ENCODE results near the gene ACSL5.

ACSL5 gene

DNA sequence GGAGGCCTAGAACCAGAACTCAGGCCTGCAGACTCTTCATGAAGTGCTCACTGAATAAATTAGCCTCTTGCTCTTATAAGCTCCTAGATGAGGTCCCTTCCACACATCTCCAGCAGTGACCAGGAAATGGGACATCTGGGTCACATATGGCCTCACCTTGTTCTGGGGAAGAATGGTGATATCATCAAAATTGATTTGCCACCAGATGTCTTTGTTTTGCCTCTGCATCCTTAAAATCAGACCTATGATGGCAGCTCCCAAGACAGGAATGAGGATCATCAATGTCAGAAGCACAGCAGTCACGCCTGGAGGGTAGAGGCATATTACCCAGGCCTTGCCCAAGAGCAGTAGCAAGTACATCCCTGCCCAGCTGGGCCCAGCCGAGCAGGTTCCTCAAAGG lies 33.3 kb upstream of the ACSL5 start:
- H3K27ac ChIP-seq (ENCODE audit: low read depth, low read length): no peak overlapping the region
- H3K36me3 ChIP-seq (ENCODE audit: control insufficient read depth, insufficient read depth, low read length): no peaks in the 10 kb centered on the region
- no peaks in the 10 kb centered on the region for H3K27me3 ChIP-seq (ENCODE audit: control insufficient read depth, insufficient read depth, low read length)
- no peaks in the 10 kb centered on the region for H3K4me1 ChIP-seq (ENCODE audit: control insufficient read depth, insufficient read depth, low read length)
- H3K4me3 ChIP-seq (ENCODE audit: low read length): no peak overlapping the region
- H3K9ac ChIP-seq (ENCODE audit: low read length): no peak overlapping the region

DNA sequence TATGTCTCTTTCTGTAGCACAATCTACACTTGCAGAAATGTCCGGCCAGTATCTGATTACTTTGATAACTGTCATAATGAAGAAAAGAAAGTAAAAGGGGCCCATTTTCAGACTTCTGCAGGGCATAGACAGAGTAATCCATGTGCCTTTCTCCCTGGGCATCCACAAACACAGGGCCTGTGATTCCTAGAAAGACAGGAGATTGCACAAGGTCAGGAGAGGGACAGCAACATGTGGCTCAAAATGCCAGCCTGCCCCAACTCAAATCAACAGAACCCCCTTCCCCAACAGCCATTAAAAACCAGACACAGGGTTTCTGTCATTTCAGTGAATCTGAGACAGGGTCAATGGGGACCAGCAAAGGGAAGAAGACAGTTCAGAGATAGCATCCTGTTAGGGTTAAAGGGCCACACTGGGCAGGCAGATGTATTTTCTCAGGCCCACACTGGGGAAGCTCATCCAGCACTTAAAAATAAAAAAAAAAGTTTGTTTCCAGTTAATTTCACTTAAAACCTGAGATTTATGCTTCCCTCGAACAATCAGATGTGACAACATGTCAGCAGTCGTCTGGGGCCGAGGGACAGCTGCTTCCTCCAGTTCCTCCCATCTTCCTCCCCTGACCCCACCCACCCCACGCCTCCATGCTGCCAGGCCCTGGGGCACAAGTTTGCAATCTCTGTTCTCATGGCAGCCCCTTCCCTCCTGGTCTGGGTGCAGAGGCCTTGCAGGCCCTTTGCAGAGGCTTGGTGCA lies 30.7 kb upstream of the ACSL5 start:
- no peak overlapping the region for H3K27ac ChIP-seq (ENCODE audit: low read depth, low read length)
- no peaks in the 10 kb centered on the region for H3K36me3 ChIP-seq (ENCODE audit: control insufficient read depth, insufficient read depth, low read length)
- no peaks in the 10 kb centered on the region for H3K27me3 ChIP-seq (ENCODE audit: control insufficient read depth, insufficient read depth, low read length)
- no peaks in the 10 kb centered on the region for H3K4me1 ChIP-seq (ENCODE audit: control insufficient read depth, insufficient read depth, low read length)
- no peak overlapping the region for H3K4me3 ChIP-seq (ENCODE audit: low read length)
- H3K9ac ChIP-seq (ENCODE audit: low read length): no peak overlapping the region

DNA sequence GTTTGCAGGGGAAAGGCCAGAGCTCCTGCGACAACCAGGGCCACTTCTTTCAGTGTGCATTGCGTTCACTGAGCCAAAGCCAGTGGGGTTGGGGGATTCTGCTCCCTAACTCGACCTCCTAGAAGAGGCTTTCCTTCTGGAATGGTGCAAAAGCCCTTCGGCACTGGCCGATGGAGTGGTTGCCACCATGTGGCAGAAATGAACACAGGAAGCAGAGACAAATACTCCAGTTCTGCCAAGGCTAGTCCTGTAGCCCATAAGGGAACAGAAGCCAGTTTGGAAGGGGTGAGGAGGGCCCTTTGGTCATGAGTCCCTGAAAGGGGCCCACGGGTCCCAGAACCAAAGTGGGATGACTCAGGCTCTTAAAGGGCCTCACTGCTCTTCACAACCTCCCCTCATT lies 29.7 kb upstream of the ACSL5 start:
- Histone ChIP-seq H3K27ac (ENCODE audit: low read depth, low read length) (no peak overlapping the region), H3K9ac (ENCODE audit: low read length) (no peak overlapping the region), H3K36me3 (ENCODE audit: control insufficient read depth, insufficient read depth, low read length) (no peaks in the 10 kb centered on the region), H3K4me3 (ENCODE audit: low read length) (no peak overlapping the region), H3K27me3 (ENCODE audit: control insufficient read depth, insufficient read depth, low read length) (no peaks in the 10 kb centered on the region), H3K4me1 (ENCODE audit: control insufficient read depth, insufficient read depth, low read length) (no peaks in the 10 kb centered on the region)

DNA sequence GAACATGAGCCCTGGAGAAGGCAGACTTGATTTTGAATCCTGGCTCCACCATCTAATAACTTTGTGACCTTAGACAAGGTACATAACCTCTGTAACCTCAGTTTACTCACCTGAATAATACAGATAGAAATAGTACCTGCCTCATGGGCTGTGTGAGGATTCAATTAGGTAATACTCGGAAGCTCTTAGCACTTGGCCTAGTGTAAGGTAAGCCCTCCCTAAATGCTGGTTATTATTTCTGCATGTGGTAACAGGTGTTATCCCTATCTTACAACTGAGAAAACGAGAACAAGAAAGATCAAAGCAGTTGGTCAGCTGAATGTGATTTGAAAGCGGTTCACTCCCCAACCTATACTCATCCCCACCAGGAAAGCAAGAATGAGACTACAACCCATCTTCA lies 28.7 kb upstream of the ACSL5 start:
- Histone ChIP-seq H3K4me3 (ENCODE audit: low read length) (no peak overlapping the region), H3K27ac (ENCODE audit: low read depth, low read length) (no peak overlapping the region), H3K9ac (ENCODE audit: low read length) (no peak overlapping the region), H3K27me3 (ENCODE audit: control insufficient read depth, insufficient read depth, low read length) (no peaks in the 10 kb centered on the region), H3K4me1 (ENCODE audit: control insufficient read depth, insufficient read depth, low read length) (no peaks in the 10 kb centered on the region), H3K36me3 (ENCODE audit: control insufficient read depth, insufficient read depth, low read length) (no peaks in the 10 kb centered on the region)

DNA sequence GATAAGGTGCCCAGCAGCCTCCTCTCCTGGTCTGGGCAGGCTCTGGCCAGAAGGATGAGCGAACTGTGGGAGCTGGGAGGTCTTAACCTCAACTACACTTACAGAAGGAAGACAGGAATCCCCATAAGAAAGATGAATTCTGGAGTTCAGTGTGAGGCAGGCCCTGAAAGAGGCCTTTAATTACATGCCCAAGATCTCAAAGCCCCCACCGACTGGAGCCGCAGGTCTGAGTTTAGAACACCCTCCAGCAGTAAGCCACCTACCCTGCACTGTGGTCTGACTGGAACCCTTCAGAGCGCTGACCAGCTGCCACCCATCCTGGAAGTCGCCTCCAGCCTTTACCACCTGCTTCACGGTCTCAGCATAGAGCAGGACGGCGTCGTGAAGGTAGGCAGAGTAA lies 28.2 kb upstream of the ACSL5 start:
- H3K27ac ChIP-seq (ENCODE audit: low read depth, low read length): no peak overlapping the region

DNA sequence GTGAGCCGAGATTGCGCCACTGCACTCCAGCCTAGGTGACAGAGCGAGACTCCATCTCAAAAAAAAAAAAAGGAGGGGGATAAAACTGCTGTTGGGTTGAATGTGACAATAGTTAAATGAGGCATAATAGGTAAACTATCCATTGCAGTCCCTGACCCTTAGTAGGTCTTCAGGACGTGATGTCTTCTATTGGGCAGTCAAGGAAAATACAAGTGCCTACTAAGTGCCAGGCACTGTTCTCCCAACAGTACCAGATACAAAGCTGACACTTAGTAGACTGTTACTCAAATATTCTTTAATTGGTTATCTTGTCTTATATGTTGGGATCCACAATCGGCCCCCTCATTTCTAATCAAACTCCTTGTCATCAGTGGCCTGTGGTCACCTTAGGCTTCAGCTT lies 27.1 kb upstream of the ACSL5 start:
- no peaks in the 10 kb centered on the region for H3K27me3 ChIP-seq (ENCODE audit: control insufficient read depth, insufficient read depth, low read length)
- no peak overlapping the region for H3K27ac ChIP-seq (ENCODE audit: low read depth, low read length)
- no peak overlapping the region for H3K4me3 ChIP-seq (ENCODE audit: low read length)
- no peaks in the 10 kb centered on the region for H3K4me1 ChIP-seq (ENCODE audit: control insufficient read depth, insufficient read depth, low read length)
- H3K36me3 ChIP-seq (ENCODE audit: control insufficient read depth, insufficient read depth, low read length): no peaks in the 10 kb centered on the region
- no peak overlapping the region for H3K9ac ChIP-seq (ENCODE audit: low read length)

More for the DNA sequence above, 28.2 kb upstream of the ACSL5 start:
- no peak overlapping the region for H3K4me3 ChIP-seq (ENCODE audit: low read length)
- H3K9ac ChIP-seq (ENCODE audit: low read length): no peak overlapping the region
- no peaks in the 10 kb centered on the region for H3K36me3 ChIP-seq (ENCODE audit: control insufficient read depth, insufficient read depth, low read length)
- no peaks in the 10 kb centered on the region for H3K4me1 ChIP-seq (ENCODE audit: control insufficient read depth, insufficient read depth, low read length)
- no peaks in the 10 kb centered on the region for H3K27me3 ChIP-seq (ENCODE audit: control insufficient read depth, insufficient read depth, low read length)

DNA sequence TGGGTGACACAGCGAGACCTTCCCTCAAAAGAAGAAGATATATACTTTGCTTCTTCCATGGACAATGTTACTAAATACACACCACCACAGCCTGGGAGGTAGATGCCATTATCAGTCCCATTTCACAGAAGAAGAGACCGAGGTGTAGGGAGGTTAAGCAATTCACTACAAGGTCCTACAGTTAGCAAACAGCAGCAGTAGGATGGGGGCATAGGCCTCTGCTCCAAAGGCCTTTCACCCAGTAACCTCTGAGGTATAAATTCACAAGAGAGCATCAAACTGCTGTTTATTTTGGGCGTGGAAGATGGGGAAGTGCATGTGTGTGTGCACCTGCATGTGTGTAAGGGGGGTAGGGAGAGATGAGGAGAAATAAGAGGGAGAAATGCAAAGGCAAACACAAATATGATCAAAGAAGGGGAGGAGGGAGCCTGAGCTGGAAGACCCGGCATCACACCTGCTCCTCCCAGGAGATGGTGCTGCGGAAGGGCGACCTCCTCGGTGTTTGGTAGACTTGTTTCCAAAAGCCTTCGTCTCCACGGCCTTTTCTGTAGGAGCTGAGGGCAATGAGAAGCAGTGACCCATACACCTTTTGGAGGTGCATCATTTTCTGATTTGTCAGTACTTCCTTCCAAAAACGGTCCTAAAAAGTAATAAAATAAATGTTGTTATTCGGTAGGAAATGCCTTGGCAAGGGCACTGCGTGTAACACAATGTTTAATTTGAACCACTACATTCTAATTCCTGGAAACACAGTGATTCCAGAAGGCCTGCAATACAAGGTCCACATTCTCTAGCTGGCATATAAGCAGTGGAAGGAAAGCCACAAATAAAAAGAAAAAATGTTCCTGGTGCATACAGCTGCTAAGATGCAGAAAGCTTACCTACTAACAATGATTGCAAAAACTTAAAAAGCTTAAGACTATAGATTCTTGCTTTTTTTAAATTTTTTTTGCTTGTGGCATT lies 25.9 kb upstream of the ACSL5 start:
- no peak overlapping the region for H3K4me3 ChIP-seq (ENCODE audit: low read length)
- no peaks in the 10 kb centered on the region for H3K36me3 ChIP-seq (ENCODE audit: control insufficient read depth, insufficient read depth, low read length)
- no peaks in the 10 kb centered on the region for H3K27me3 ChIP-seq (ENCODE audit: control insufficient read depth, insufficient read depth, low read length)
- H3K27ac ChIP-seq (ENCODE audit: low read depth, low read length): no peak overlapping the region
- H3K4me1 ChIP-seq (ENCODE audit: control insufficient read depth, insufficient read depth, low read length): no peaks in the 10 kb centered on the region
- H3K9ac ChIP-seq (ENCODE audit: low read length): no peak overlapping the region

DNA sequence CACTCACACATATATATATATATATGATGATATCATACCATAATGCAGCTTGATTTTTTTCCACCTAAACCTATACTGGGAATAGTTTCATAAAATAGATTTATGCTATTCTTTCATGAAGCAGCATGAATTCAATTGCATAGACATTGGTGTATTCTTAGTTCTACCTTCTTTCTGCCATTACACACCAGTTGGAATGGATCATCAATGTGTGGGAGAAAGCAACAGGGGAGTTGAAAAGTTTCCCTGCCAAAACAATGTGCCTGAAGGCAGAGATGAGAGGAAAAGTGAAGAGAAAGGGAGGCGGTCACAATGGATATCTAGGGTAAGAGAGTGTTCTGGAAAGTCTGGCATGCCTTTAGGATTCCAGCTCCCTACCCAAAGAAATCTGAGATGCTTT lies 25.2 kb upstream of the ACSL5 start:
- no peak overlapping the region for H3K27ac ChIP-seq (ENCODE audit: low read depth, low read length)
- no peak overlapping the region for H3K9ac ChIP-seq (ENCODE audit: low read length)
- no peaks in the 10 kb centered on the region for H3K27me3 ChIP-seq (ENCODE audit: control insufficient read depth, insufficient read depth, low read length)
- no peaks in the 10 kb centered on the region for H3K4me1 ChIP-seq (ENCODE audit: control insufficient read depth, insufficient read depth, low read length)
- H3K4me3 ChIP-seq (ENCODE audit: low read length): no peak overlapping the region
- no peaks in the 10 kb centered on the region for H3K36me3 ChIP-seq (ENCODE audit: control insufficient read depth, insufficient read depth, low read length)

DNA sequence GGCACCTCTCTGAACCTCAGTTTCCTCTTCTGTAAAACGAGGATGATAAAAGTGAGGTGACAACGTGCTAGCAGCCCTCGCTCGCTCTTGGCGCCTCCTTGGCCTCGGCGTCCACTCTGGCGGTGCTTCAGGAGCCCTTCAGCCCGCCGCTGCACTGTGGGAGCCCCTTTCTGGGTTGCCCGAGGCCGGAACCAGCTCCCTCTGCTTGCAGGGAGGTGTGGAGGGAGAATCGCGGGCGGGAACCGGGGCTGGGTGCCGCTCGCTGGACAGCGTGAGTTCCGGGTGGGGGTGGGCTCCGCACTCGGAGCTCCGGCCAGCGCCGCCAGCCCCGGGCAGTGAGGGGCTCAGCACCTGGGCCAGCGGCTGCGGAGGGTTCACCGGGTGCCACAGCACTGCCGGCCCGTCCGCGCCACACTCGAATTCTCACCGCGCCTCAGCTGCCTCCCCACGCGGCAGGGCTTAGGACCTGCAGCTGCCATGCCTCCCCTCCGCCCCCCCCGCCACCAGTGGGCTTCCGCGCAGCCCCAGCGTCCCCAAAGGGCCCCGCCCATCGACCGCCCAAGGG lies 24.3 kb upstream of the ACSL5 start:
- Histone ChIP-seq H3K4me3 (ENCODE audit: low read length) (no peak overlapping the region), H3K27ac (ENCODE audit: low read depth, low read length) (no peak overlapping the region), H3K9ac (ENCODE audit: low read length) (no peak overlapping the region), H3K4me1 (ENCODE audit: control insufficient read depth, insufficient read depth, low read length) (no peaks in the 10 kb centered on the region), H3K36me3 (ENCODE audit: control insufficient read depth, insufficient read depth, low read length) (no peaks in the 10 kb centered on the region), H3K27me3 (ENCODE audit: control insufficient read depth, insufficient read depth, low read length) (no peaks in the 10 kb centered on the region)

DNA sequence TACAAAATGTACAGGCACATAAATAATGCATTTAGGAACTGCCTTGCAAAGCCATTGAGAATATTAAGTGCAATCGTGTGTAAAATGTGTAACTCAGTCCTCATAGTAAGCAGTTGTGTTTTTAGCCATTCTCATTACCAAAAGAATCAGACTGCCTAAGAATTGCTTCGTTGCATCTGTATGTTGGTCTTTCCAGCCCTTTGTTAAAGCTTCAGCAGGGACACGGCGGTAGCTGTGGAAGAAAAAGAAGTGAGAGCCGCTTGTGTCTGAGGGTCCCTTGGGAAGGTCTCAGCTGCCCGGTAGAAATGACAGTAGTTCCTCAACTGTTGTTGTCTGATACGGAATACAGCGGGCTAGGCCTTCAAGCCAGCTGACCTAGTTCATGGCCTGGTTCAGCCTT lies 22.8 kb upstream of the ACSL5 start:
- H3K4me1 ChIP-seq (ENCODE audit: control insufficient read depth, insufficient read depth, low read length): no peaks in the 10 kb centered on the region
- H3K9ac ChIP-seq (ENCODE audit: low read length): no peak overlapping the region
- H3K4me3 ChIP-seq (ENCODE audit: low read length): no peak overlapping the region
- H3K36me3 ChIP-seq (ENCODE audit: control insufficient read depth, insufficient read depth, low read length): no peaks in the 10 kb centered on the region
- H3K27me3 ChIP-seq (ENCODE audit: control insufficient read depth, insufficient read depth, low read length): no peaks in the 10 kb centered on the region
- no peak overlapping the region for H3K27ac ChIP-seq (ENCODE audit: low read depth, low read length)

DNA sequence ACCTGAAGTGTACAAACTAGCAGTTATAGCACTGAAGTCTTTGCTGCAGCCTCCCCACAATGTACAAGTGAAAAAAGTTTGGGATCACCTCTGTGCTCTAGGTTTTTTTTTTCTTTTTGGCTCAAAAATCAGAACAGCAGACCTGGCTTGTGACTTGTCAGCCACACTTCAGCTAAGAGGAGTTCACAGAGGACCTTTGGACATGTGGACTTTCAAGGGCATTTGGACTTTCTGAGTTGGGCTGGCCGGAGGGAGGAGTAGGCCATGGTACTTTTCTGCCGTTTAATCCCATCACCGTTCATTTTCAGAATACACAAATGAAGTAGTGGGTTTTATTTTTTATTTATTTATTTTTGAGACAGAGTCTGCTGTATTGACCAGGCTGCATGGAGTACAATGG lies 21.9 kb upstream of the ACSL5 start:
- no peaks in the 10 kb centered on the region for H3K27me3 ChIP-seq (ENCODE audit: control insufficient read depth, insufficient read depth, low read length)
- H3K4me1 ChIP-seq (ENCODE audit: control insufficient read depth, insufficient read depth, low read length): no peaks in the 10 kb centered on the region
- no peaks in the 10 kb centered on the region for H3K36me3 ChIP-seq (ENCODE audit: control insufficient read depth, insufficient read depth, low read length)
- no peak overlapping the region for H3K4me3 ChIP-seq (ENCODE audit: low read length)
- H3K27ac ChIP-seq (ENCODE audit: low read depth, low read length): no peak overlapping the region
- H3K9ac ChIP-seq (ENCODE audit: low read length): no peak overlapping the region

DNA sequence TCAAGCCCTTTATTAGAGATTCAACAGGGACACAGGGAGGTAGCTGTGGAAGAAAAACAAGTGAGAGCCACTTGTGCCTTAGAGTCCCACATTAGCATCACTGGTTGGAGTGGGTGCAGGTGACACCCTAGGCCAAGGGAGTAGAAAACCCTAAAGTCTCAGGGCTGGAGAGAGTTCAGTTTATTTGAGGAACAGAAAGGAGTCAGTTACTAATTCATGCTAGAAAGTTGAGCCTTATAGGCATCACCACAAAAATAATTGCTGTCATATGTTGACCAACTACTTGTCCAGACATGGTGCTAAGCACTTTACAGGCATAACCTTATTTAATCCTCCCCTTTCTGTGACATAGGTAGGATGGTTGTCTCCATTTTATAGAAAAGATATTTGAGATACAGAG lies 20.9 kb upstream of the ACSL5 start:
- Histone ChIP-seq H3K9ac (ENCODE audit: low read length) (no peak overlapping the region), H3K4me1 (ENCODE audit: control insufficient read depth, insufficient read depth, low read length) (no peaks in the 10 kb centered on the region), H3K4me3 (ENCODE audit: low read length) (no peak overlapping the region), H3K27me3 (ENCODE audit: control insufficient read depth, insufficient read depth, low read length) (no peaks in the 10 kb centered on the region), H3K27ac (ENCODE audit: low read depth, low read length) (no peak overlapping the region), H3K36me3 (ENCODE audit: control insufficient read depth, insufficient read depth, low read length) (no peaks in the 10 kb centered on the region)

Measured in rectal smooth muscle tissue (tissue), 1 donor.